Uterus (tissue), 2 donors: Measurements from ENCODE around the gene ARMC2.

ENCODE experiments used
- POLR2A ChIP-seq, 2 donors: fragments of 450-650 bp; IDR thresholded peaks; one replicate each; pipeline ENCODE4 v1.6.1; 2016; ENCODE audit warnings: antibody characterized with exemption in 2 of 2, mild to moderate bottlenecking in 1 of 2, moderate library complexity in 1 of 2
- TF ChIP-seq, protein P1 (sequence below), 4 experiments: fragments of 200-600 bp in 2 of 4; fragments of 450-650 bp in 2 of 4; sonication (generic) in 2 of 4; IDR thresholded peaks; one replicate each; pipeline ENCODE4 v1.5.1; 2016 to 2019; ENCODE audit warnings: antibody characterized with exemption in 4 of 4, mild to moderate bottlenecking in 2 of 4, moderate library complexity in 1 of 4

GRCh38 chr6:108968325-108969316, 120.4 kb downstream of the ARMC2 start:
- TF ChIP-seq, protein P1, sequence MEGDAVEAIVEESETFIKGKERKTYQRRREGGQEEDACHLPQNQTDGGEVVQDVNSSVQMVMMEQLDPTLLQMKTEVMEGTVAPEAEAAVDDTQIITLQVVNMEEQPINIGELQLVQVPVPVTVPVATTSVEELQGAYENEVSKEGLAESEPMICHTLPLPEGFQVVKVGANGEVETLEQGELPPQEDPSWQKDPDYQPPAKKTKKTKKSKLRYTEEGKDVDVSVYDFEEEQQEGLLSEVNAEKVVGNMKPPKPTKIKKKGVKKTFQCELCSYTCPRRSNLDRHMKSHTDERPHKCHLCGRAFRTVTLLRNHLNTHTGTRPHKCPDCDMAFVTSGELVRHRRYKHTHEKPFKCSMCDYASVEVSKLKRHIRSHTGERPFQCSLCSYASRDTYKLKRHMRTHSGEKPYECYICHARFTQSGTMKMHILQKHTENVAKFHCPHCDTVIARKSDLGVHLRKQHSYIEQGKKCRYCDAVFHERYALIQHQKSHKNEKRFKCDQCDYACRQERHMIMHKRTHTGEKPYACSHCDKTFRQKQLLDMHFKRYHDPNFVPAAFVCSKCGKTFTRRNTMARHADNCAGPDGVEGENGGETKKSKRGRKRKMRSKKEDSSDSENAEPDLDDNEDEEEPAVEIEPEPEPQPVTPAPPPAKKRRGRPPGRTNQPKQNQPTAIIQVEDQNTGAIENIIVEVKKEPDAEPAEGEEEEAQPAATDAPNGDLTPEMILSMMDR (IDR thresholded peaks at IDR 0.05) = no peak
- no peak for TF ChIP-seq POLR2A (IDR thresholded peaks at IDR 0.05)
